Parathyroid adenoma (tissue), 2 donors: ENCODE data around the gene LAPTM5.

Experiments
- H2AFZ ChIP-seq: fragments of 300-600 bp; sonication (generic); one replicate; pipeline ENCODE4 v1.7.0; 2017; ENCODE audit warnings: antibody characterized with exemption, mild to moderate bottlenecking
- H3K27ac ChIP-seq: fragments of 300-600 bp; sonication (generic); one replicate; pipeline ENCODE4 v1.7.0; 2017
- H3K27me3 ChIP-seq: fragments of 300-600 bp; sonication (generic); one replicate; pipeline ENCODE4 v1.7.0; 2017; ENCODE audit warnings: low read length; ENCODE audit not compliant: control insufficient read depth, insufficient read depth
- H3K36me3 ChIP-seq: fragments of 300-600 bp; sonication (generic); one replicate; pipeline ENCODE4 v1.7.0; 2017; ENCODE audit warnings: low read length; ENCODE audit not compliant: control insufficient read depth, insufficient read depth
- H3K4me1 ChIP-seq: fragments of 300-600 bp; sonication (generic); one replicate; pipeline ENCODE4 v1.7.0; 2017; ENCODE audit warnings: control low read depth
- H3K4me2 ChIP-seq: fragments of 300-600 bp; sonication (generic); one replicate; pipeline ENCODE4 v1.7.0; 2017; ENCODE audit warnings: low read length
- H3K4me3 ChIP-seq: fragments of 300-600 bp; sonication (generic); one replicate; pipeline ENCODE4 v1.7.0; 2017; ENCODE audit warnings: low read depth, low read length
- H3K79me2 ChIP-seq: fragments of 300-600 bp; sonication (generic); one replicate; pipeline ENCODE4 v1.7.0; 2017; ENCODE audit warnings: control low read depth
- H3K9ac ChIP-seq: fragments of 300-600 bp; sonication (generic); one replicate; pipeline ENCODE4 v1.7.0; 2017; ENCODE audit warnings: mild to moderate bottlenecking
- H3K9me3 ChIP-seq: fragments of 300-600 bp; sonication (generic); one replicate; pipeline ENCODE4 v1.7.0; 2017; ENCODE audit warnings: low read length; ENCODE audit not compliant: control insufficient read depth
- CTCF ChIP-seq: fragments of 300-600 bp; sonication (generic); IDR thresholded peaks from one replicate; pipeline ENCODE4 v1.7.0; 2017; ENCODE audit warnings: antibody characterized with exemption, mild to moderate bottlenecking
- donor health status: primary hyperparathyroidism.

Gene LAPTM5

DNA sequence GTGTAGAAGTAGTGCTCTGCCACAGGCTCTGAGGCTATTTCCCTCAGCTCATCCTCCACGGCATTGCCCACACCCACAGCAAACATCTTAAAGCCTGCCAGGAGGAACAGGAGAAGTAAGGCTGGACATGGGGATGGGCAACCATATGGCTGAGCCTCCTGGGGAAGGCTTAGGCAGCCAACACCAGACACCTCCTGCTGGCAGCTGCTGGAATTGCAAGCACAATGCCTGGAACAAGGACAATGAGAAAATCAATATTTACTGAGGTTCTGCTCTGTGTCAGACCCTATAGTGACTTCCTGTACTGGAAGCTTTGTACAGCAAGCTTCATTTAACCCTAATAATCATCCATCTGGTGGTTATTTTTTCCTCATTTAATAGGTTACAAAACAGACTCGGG, 42.4 kb downstream of the LAPTM5 start:
- Histone ChIP-seq H2AFZ (no peak overlapping the region), H3K4me3 (no peak overlapping the region), H3K4me1 (no peaks in the 10 kb centered on the region), H3K27ac (no peak overlapping the region), H3K36me3 (no peaks in the 10 kb centered on the region), H3K27me3 (no peaks in the 10 kb centered on the region), H3K4me2 (no peak overlapping the region), H3K9ac (no peak overlapping the region), H3K79me2 (no peaks in the 10 kb centered on the region), H3K9me3 (no peaks in the 10 kb centered on the region)
- no peak for TF ChIP-seq CTCF

DNA sequence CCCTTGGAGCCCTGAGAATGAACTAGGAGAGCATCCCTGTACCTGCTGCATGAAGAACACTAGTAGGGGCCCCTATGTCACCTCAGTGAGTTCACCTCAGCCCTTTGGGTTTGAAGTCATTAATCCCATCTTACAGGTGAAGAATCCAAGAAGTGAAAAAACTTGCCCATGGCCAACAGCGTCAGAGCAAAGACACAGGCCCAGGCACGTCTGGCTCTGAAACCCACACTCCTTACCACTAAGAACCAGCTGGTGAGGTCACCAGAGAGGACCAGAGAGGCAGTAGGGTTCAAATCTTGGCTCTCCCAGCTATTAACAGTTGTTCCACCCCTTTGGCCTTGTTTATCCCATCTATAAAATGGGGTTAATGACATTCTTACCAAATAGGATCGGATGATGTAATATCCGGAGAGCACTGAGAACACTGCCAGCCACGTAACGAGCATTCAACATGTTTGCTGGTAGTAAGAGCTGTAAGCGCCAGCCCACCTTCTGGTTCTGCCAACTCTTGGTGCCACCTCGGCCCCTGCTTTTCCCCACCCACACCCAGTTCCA, 43.0 kb downstream of the LAPTM5 start:
- H3K9ac ChIP-seq = no peak overlapping the region
- H3K36me3 ChIP-seq = no peaks in the 10 kb centered on the region
- no peak overlapping the region for H3K27ac ChIP-seq
- no peak overlapping the region for H3K4me2 ChIP-seq
- no peak overlapping the region for H2AFZ ChIP-seq
- H3K79me2 ChIP-seq = no peaks in the 10 kb centered on the region
- no peaks in the 10 kb centered on the region for H3K9me3 ChIP-seq
- H3K4me3 ChIP-seq = no peak overlapping the region
- no peaks in the 10 kb centered on the region for H3K27me3 ChIP-seq
- TF ChIP-seq CTCF = no peak
- no peaks in the 10 kb centered on the region for H3K4me1 ChIP-seq

DNA sequence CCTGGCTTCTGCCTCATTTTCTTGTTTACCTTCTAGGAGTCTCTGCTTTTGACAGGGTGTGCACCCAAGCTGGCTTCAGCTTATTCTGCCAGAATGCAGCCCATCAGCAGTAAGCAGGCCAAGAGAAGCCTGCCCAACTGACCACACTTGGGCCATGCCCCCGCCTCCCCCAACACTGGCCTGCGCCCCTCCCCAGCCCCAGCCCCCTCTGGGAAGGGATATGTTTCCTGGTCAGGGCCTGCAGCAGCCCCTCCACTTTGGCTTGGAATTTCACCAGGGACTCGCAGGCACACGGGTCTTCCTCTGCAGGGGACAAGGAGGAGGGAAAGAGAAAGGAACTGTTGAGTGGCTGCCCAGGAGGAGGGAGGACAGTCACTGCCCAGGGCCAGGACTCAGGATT, 43.5 kb downstream of the LAPTM5 start:
- Histone ChIP-seq H3K27ac (no peak overlapping the region), H3K4me1 (no peaks in the 10 kb centered on the region), H3K9me3 (no peaks in the 10 kb centered on the region), H3K4me2 (no peak overlapping the region), H2AFZ (no peak overlapping the region), H3K36me3 (no peaks in the 10 kb centered on the region), H3K27me3 (no peaks in the 10 kb centered on the region), H3K79me2 (no peaks in the 10 kb centered on the region), H3K4me3 (no peak overlapping the region), H3K9ac (no peak overlapping the region)
- TF ChIP-seq CTCF = no peak

- H2AFZ ChIP-seq = no peak overlapping the region
- no peak overlapping the region for H3K9ac ChIP-seq
- no peaks in the 10 kb centered on the region for H3K27me3 ChIP-seq
- H3K9me3 ChIP-seq = no peaks in the 10 kb centered on the region
- H3K4me1 ChIP-seq = no peaks in the 10 kb centered on the region
- no peak overlapping the region for H3K27ac ChIP-seq
- no peak overlapping the region for H3K4me2 ChIP-seq
- no peaks in the 10 kb centered on the region for H3K79me2 ChIP-seq
- no peak overlapping the region for H3K4me3 ChIP-seq
- no peak for TF ChIP-seq CTCF
- no peaks in the 10 kb centered on the region for H3K36me3 ChIP-seq
Measured at GRCh38 chr1:30713311-30713710, 44.3 kb downstream of the LAPTM5 start.

- H3K79me2 ChIP-seq = no peaks in the 10 kb centered on the region
- no peak overlapping the region for H2AFZ ChIP-seq
- no peaks in the 10 kb centered on the region for H3K36me3 ChIP-seq
- no peak overlapping the region for H3K4me2 ChIP-seq
- no peak overlapping the region for H3K4me3 ChIP-seq
- no peak overlapping the region for H3K9ac ChIP-seq
- H3K27me3 ChIP-seq = no peaks in the 10 kb centered on the region
- H3K4me1 ChIP-seq = no peaks in the 10 kb centered on the region
- no peaks in the 10 kb centered on the region for H3K9me3 ChIP-seq
- TF ChIP-seq CTCF = no peak
- H3K27ac ChIP-seq = no peak overlapping the region
Measured at GRCh38 chr1:30712583-30712982, 45.0 kb downstream of the LAPTM5 start.
